Adrenal gland (tissue), 12 donors: ENCODE data around the gene CACNB3. TPM values are rescaled to one million over a fixed set of nuclear protein-coding genes. Genes with fewer than 3 reads are reported as not detected.

Source experiments
- DNase-seq, 7 donors: peaks; one replicate each; pipeline ENCODE4 v3.0.0-alpha.2; 2019 to 2020
- H3K27ac ChIP-seq, 5 donors: fragments of 200-600 bp; sonication (generic) in 4 of 5; 1 replicate in 3 of 5; 2 replicates in 2 of 5; pipeline versions ENCODE4 v1.5.1 to v1.8.0; 2016 to 2020; ENCODE audit warnings: mild to moderate bottlenecking in 1 of 5
- H3K27me3 ChIP-seq: fragments of 200-600 bp; 2 replicates; pipeline ENCODE4 v1.8.0; 2021
- H3K36me3 ChIP-seq, 2 donors: fragments of 200-600 bp; replicated peaks in 1 of 2; 1 replicate in 1 of 2; 2 replicates in 1 of 2; pipeline versions ENCODE4 v1.5.1 to v1.8.0; 2018 to 2022
- H3K4me1 ChIP-seq, 2 donors: fragments of 200-600 bp; replicated peaks in 1 of 2; 1 replicate in 1 of 2; 2 replicates in 1 of 2; pipeline versions ENCODE4 v1.5.1 to v1.8.0; 2018 to 2021
- H3K4me3 ChIP-seq, 4 donors: fragments of 200-600 bp; sonication (generic) in 3 of 4; one replicate each; pipeline ENCODE4 v1.5.1; 2016 to 2018
- H3K9me3 ChIP-seq, 3 donors: fragments of 200-600 bp; sonication (generic) in 1 of 3; replicated peaks in 1 of 3; 1 replicate in 2 of 3; 2 replicates in 1 of 3; pipeline versions ENCODE4 v1.5.1 to v1.8.0; 2016 to 2021
- POLR2A ChIP-seq, 2 donors: fragments of 450-650 bp; IDR thresholded peaks; one replicate each; pipeline ENCODE4 v1.6.1; 2017; ENCODE audit warnings: antibody characterized with exemption in 2 of 2, mild to moderate bottlenecking in 2 of 2, moderate library complexity in 1 of 2
- WGBS, 4 donors: extraction: QIAGEN DNeasy Blood & Tissue Kit in 2 of 4; methylation state at CpG; one replicate each; pipeline versions ENCODE4 v1.1.5 to v1.1.7; 2013 to 2017; 5-methylcytosine and 5-hydroxymethylcytosine counted together
- intact Hi-C, 2 donors: fragments of 100-400 bp; cut with DNase I; formaldehyde crosslinking; loops; one replicate each; pipeline versions ENCODE4 v1.14.1 to v1.15.0; 2022 to 2023
- polyA plus RNA-seq, 3 donors: library from polyadenylated mRNA; stranded (reverse); fragments of 200-250 nt in 2 of 3; fragments of 350-450 nt in 1 of 3; fragmentation: Illumina TruSeq in 1 of 3; extraction: RNeasy Lipid Tissue Mini Kit (QIAGEN cat#74804) in 1 of 3; gene quantifications; one replicate each; pipeline ENCODE4 v1.2.3, GENCODE V29; 2013 to 2014
- total RNA-seq, 9 donors: library from RNA; depleted of rRNA in 4 of 9; stranded (reverse); fragments of >200 nt in 4 of 9; fragments of 120-200 nt in 1 of 9; fragmentation: NEBNext Ultra II Directional in 1 of 9; extraction: Animal tissue kit (Norgen Biotek cat#: 25700) in 1 of 9; gene quantifications; one replicate each; pipeline versions ENCODE4 v1.1.0 to v1.2.4, GENCODE V29; 2013 to 2023
- TF ChIP-seq, protein P1 (sequence below), 6 experiments: fragments of 450-650 bp in 4 of 6; fragments of 200-600 bp in 2 of 6; sonication (generic) in 1 of 6; IDR thresholded peaks; 1 replicate in 5 of 6; 2 replicates in 1 of 6; pipeline versions ENCODE4 v1.5.1 to v1.8.0; 2016 to 2021; ENCODE audit warnings: antibody characterized with exemption in 6 of 6, mild to moderate bottlenecking in 2 of 6, moderate library complexity in 1 of 6
- donor health status: healthy with polysubstance abuse.
- donor health status: Bipolar disorder and iron deficiency.
- donor health status: DM: yes; HTN: yes; CAD: no.
- donor health status: DM: no; HTN: no; CAD: no.
- donor health status: DM: no; HTN: no; CAD: no.
- donor health status: DM: yes; HTN: yes; CAD: no.

CACNB3 gene
- total and polyA plus RNA-seq, 12 donors, result 3.9 to 19.5 (median 6.0) TPM

DNA sequence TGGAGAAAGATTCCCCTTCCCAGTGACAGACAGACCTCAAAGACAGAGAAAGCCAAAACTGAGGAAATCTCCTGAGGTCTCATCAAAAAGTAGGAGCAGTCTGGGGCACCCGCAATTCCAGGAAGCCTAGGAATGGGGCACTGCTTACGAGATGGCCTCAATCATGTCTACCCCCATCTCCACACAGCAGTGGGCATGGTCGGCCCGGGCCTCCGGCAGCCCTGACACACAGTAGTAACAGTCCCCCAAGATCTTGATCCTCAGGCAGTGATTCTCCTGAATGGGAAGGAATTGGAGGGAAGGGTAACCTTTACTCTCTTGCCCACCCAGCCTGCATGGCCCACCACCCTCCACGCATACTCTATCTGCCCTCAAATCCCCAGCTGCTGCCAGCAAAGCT is 41.3 kb upstream of the CACNB3 start:
- H3K4me1 ChIP-seq, result peaks cover 0 to 13% of the 10 kb centered on the region in 2 donors
- DNase-seq, result no peak
- no peak overlapping the region for H3K27ac ChIP-seq
- peaks cover 0 to 45% of the 10 kb centered on the region in 2 donors for H3K36me3 ChIP-seq
- no peaks in the 10 kb centered on the region for H3K9me3 ChIP-seq
- intact Hi-C loops, result no loop called here
- no peaks in the 10 kb centered on the region for H3K27me3 ChIP-seq
- no peak overlapping the region for H3K4me3 ChIP-seq
- TF ChIP-seq, protein P1, sequence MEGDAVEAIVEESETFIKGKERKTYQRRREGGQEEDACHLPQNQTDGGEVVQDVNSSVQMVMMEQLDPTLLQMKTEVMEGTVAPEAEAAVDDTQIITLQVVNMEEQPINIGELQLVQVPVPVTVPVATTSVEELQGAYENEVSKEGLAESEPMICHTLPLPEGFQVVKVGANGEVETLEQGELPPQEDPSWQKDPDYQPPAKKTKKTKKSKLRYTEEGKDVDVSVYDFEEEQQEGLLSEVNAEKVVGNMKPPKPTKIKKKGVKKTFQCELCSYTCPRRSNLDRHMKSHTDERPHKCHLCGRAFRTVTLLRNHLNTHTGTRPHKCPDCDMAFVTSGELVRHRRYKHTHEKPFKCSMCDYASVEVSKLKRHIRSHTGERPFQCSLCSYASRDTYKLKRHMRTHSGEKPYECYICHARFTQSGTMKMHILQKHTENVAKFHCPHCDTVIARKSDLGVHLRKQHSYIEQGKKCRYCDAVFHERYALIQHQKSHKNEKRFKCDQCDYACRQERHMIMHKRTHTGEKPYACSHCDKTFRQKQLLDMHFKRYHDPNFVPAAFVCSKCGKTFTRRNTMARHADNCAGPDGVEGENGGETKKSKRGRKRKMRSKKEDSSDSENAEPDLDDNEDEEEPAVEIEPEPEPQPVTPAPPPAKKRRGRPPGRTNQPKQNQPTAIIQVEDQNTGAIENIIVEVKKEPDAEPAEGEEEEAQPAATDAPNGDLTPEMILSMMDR (IDR thresholded peaks at IDR 0.05), result no peak
- TF ChIP-seq POLR2A (IDR thresholded peaks at IDR 0.05), result no peak
- 83 to 97% (median 93%) methylated on average over 2 to 6 of the region's 6 CpGs for WGBS, 4 donors

DNA sequence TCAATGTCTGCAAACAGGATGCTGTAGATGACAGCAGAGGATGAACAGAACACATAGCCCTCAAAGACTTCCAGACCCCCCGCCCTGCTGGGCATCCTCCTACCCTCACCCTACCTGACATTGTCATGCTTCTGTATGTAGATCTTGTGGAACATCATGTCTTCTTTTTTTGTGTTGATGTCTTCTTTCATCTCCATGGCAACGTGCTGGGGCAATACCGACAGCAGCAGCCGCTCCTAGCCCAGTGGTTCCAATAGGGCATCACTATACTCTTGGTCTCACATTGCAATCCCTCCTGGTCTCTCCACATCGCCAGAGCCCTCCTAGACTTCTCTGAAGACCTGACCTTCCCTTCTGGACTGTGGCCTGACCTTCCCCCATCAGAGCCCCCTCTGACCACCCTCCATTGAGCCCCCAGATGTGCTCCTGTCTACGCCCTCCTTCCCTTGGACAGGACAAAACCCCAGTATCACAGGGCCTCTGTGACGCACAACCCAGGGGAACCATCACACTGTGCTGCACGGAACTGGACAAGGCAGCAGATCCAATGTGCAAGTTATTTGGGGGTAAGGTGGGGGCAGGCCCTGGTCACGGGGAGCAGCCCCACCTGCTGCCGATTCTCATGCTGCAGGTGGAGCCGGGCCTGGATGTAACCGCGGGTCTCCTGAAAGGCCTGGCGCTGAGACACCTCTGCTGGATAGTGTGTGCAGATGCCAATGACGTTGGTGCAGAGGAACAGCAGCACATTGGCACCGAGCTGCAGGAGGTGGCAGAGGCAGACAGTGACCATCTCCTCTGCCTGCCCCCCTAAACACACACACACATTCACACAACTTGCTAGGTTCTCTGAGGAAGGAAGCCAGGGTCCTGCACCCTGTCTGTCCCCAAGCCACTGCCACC is 40.5 kb upstream of the CACNB3 start:
- intact Hi-C loops, result no loop called here
- TF ChIP-seq, protein P1 (IDR thresholded peaks at IDR 0.05), result no peak
- TF ChIP-seq POLR2A (IDR thresholded peaks at IDR 0.05), result no peak
- no peaks in the 10 kb centered on the region for H3K27me3 ChIP-seq
- WGBS, 4 donors, result 88 to 92% (median 90%) methylated on average over 15 to 16 of the region's 16 CpGs
- H3K4me3 ChIP-seq, result no peak overlapping the region
- H3K4me1 ChIP-seq, result peaks cover 0 to 13% of the 10 kb centered on the region in 2 donors
- no peak for DNase-seq
- H3K27ac ChIP-seq, result no peak overlapping the region
- H3K36me3 ChIP-seq, result peaks cover 0 to 43% of the 10 kb centered on the region in 2 donors
- no peaks in the 10 kb centered on the region for H3K9me3 ChIP-seq

GRCh38 chr12:48779869-48780268 is 38.4 kb upstream of the CACNB3 start:
- intact Hi-C loops, result no loop called here
- Histone ChIP-seq H3K4me1 (peaks cover 0 to 13% of the 10 kb centered on the region in 2 donors), H3K27me3 (no peaks in the 10 kb centered on the region), H3K4me3 (no peak overlapping the region), H3K36me3 (peaks cover 0 to 26% of the 10 kb centered on the region in 2 donors), H3K9me3 (no peaks in the 10 kb centered on the region), H3K27ac (peak overlapping the region in 2 of 5 donors; percentile 45 to 73)
- TF ChIP-seq, protein P1 (IDR thresholded peaks at IDR 0.05), result no peak
- TF ChIP-seq POLR2A (IDR thresholded peaks at IDR 0.05), result no peak
- WGBS, 4 donors, result 40 to 69% (median 60%) methylated on average over 3 of the region's 3 CpGs
- DNase-seq, result peak in 4 of 7 donors; percentile 18 to 53 (median 44)

GRCh38 chr12:48780381-48781025 is 37.8 kb upstream of the CACNB3 start:
- Histone ChIP-seq H3K27ac (peak overlapping the region in 2 of 5 donors; percentile 45 to 73), H3K4me3 (no peak overlapping the region), H3K36me3 (peaks cover 0 to 20% of the 10 kb centered on the region in 2 donors), H3K4me1 (peaks cover 0 to 13% of the 10 kb centered on the region in 2 donors), H3K27me3 (no peaks in the 10 kb centered on the region), H3K9me3 (no peaks in the 10 kb centered on the region)
- no peak for DNase-seq
- 78 to 87% (median 81%) methylated on average over 8 to 11 of the region's 11 CpGs for whole genome bisulfite sequencing, 4 donors
- no peak for TF ChIP-seq POLR2A (IDR thresholded peaks at IDR 0.05)
- TF ChIP-seq, protein P1 (IDR thresholded peaks at IDR 0.05), result no peak
- intact Hi-C loops, result no loop called here
